HCT116 (cell line): ENCODE data around the gene RPS6KA6. TPM values are rescaled to one million over a fixed set of nuclear protein-coding genes. Genes with fewer than 3 reads are reported as not detected.

ENCODE experiments used
- ATAC-seq: fragments of 200-7000 bp; cut with Tn5 transposase; 2 replicates; pipeline ENCODE4 v1.9.1; 2020; ENCODE audit warnings: mild to moderate bottlenecking, moderate library complexity
- BruUV-seq: library from RNA; stranded (reverse); fragments of 400-500 nt; replicated peaks from 2 replicates; lab custom pipeline; 2021; lab: Mats Ljungman, UMichigan
- CTCF ChIA-PET: fragments of 300-600 bp; sonication (Branson Sonifier 250); formaldehyde crosslinking; loops from one replicate; lab custom pipeline; 2021; ENCODE audit warnings: antibody characterized with exemption; lab: Charles Lee
- POLR2A ChIA-PET: fragments of 300-600, 350-600 bp; sonication (Branson Sonifier 250); formaldehyde crosslinking; loops from one replicate; lab custom pipeline; 2021; ENCODE audit warnings: antibody characterized with exemption; lab: Charles Lee
- RAD21 ChIA-PET, 2 experiments: fragments of 300-600 bp; sonication (Branson Sonifier 250); formaldehyde crosslinking; loops; one replicate each; lab custom pipeline; 2023; ENCODE audit warnings: low total read pairs in 2 of 2; ENCODE audit not compliant: uncharacterized antibody in 2 of 2, unreplicated experiment in 2 of 2, low non-redundant PET in 1 of 2; lab: Charles Lee
- DNase-seq: peaks from one replicate; pipeline ENCODE4 v3.0.0-alpha.2; 2010; ENCODE audit warnings: low read depth, low spot score
- H2AFZ ChIP-seq: fragments of 200-600 bp; shearing (Covaris generic), sonication (generic); 2 replicates; pipeline ENCODE4 v1.6.1; 2017; ENCODE audit warnings: low read depth, mixed run types, mixed read lengths, antibody characterized with exemption, low read length; ENCODE audit not compliant: poor library complexity, severe bottlenecking
- H3K27ac ChIP-seq: 2 replicates; pipeline ENCODE4 v1.5.1; 2012; ENCODE audit warnings: low read depth, low read length
- H3K27me3 ChIP-seq: fragments of 200-600 bp; sonication (generic); 2 replicates; pipeline ENCODE4 v1.6.1; 2016; ENCODE audit warnings: mixed run types, low read length, mixed read lengths; ENCODE audit not compliant: insufficient read depth
- H3K36me3 ChIP-seq, 2 experiments: fragments of 200-500 bp in 1 of 2; fragments of 200-600 bp in 1 of 2; sonication (Bioruptor generic) in 1 of 2; sonication (generic) in 1 of 2; 2 replicates each; pipeline versions ENCODE4 v1.5.1 to v1.6.1; 2014 to 2016; ENCODE audit warnings: low read length in 2 of 2, inconsistent platforms in 1 of 2, mixed read lengths in 1 of 2, mixed run types in 1 of 2; ENCODE audit not compliant: insufficient read depth in 2 of 2, control insufficient read depth in 1 of 2
- H3K4me1 ChIP-seq, 2 experiments: fragments of 200-600 bp in 1 of 2; sonication (generic) in 1 of 2; 2 replicates each; pipeline versions ENCODE4 v1.5.1 to v1.6.1; 2012 to 2017; ENCODE audit warnings: low read length in 2 of 2, inconsistent platforms in 1 of 2, mild to moderate bottlenecking in 1 of 2, mixed read lengths in 1 of 2, mixed run types in 1 of 2, moderate library complexity in 1 of 2; ENCODE audit not compliant: insufficient read depth in 2 of 2, control insufficient read depth in 1 of 2
- H3K4me2 ChIP-seq: fragments of 200-600 bp; sonication (generic); 2 replicates; pipeline ENCODE4 v1.6.1; 2017; ENCODE audit warnings: mixed run types, low read length, mixed read lengths
- H3K4me3 ChIP-seq, 2 experiments: fragments of 200-600 bp in 1 of 2; sonication (generic) in 1 of 2; replicated peaks in 1 of 2; 2 replicates each; pipeline ENCODE4 v1.5.1; 2011 to 2016; ENCODE audit warnings: low read length in 2 of 2, control low read depth in 1 of 2, low read depth in 1 of 2, mild to moderate bottlenecking in 1 of 2, mixed read lengths in 1 of 2, mixed run types in 1 of 2
- H3K79me2 ChIP-seq: fragments of 200-600 bp; sonication (generic); 2 replicates; pipeline ENCODE4 v1.6.1; 2017; ENCODE audit warnings: mild to moderate bottlenecking, mixed run types, low read length, moderate library complexity, mixed read lengths; ENCODE audit not compliant: insufficient read depth
- H3K9ac ChIP-seq: fragments of 200-600 bp; sonication (generic); 2 replicates; pipeline ENCODE4 v1.6.1; 2016; ENCODE audit warnings: low read length, mixed read lengths
- H3K9me2 ChIP-seq: fragments of 200-600 bp; sonication (generic), shearing (Covaris generic); 2 replicates; pipeline ENCODE4 v1.6.1; 2017; ENCODE audit warnings: mixed run types, mild to moderate bottlenecking, moderate library complexity; ENCODE audit not compliant: insufficient read depth
- H3K9me3 ChIP-seq, 2 experiments: fragments of 200-500 bp in 1 of 2; fragments of 200-600 bp in 1 of 2; sonication (Bioruptor generic) in 1 of 2; sonication (generic) in 1 of 2; 2 replicates each; pipeline ENCODE4 v1.6.1; 2014 to 2017; ENCODE audit warnings: low read length in 2 of 2, mixed read lengths in 2 of 2, inconsistent platforms in 1 of 2, low read depth in 1 of 2, mild to moderate bottlenecking in 1 of 2, mixed run types in 1 of 2, moderate library complexity in 1 of 2; ENCODE audit not compliant: control insufficient read depth in 1 of 2, insufficient read depth in 1 of 2
- H4K20me1 ChIP-seq: fragments of 200-600 bp; sonication (generic), shearing (Covaris generic); 2 replicates; pipeline ENCODE4 v1.6.1; 2017; ENCODE audit warnings: mixed run types, mild to moderate bottlenecking, moderate library complexity; ENCODE audit not compliant: insufficient read depth
- EGR1 ChIP-seq: IDR thresholded peaks from 2 replicates; pipeline ENCODE4 v1.6.1; 2012; ENCODE audit warnings: low read depth
- RAD21 ChIP-seq: IDR thresholded peaks from 2 replicates; pipeline ENCODE4 v1.6.1; 2012; ENCODE audit warnings: low read depth, mild to moderate bottlenecking
- SIN3A ChIP-seq: IDR thresholded peaks from 2 replicates; pipeline ENCODE4 v1.6.1; 2012; ENCODE audit warnings: low read depth
- YY1 ChIP-seq: IDR thresholded peaks from 2 replicates; pipeline ENCODE4 v1.6.1; 2011; ENCODE audit warnings: low read length, low read depth, moderate library complexity, mild to moderate bottlenecking; ENCODE audit not compliant: insufficient replicate concordance; ENCODE audit errors: extremely low read depth
- ZBTB33 ChIP-seq: IDR thresholded peaks from 2 replicates; pipeline ENCODE4 v1.6.1; 2011; ENCODE audit warnings: mild to moderate bottlenecking, low read length, moderate library complexity; ENCODE audit not compliant: insufficient replicate concordance; ENCODE audit errors: extremely low read depth
- ZFX ChIP-seq: fragments of 450-650 bp; IDR thresholded peaks from 2 replicates; pipeline ENCODE4 v1.6.1; 2017
- ZNF274 ChIP-seq: fragments of 200-500 bp; sonication (Bioruptor generic); IDR thresholded peaks from 2 replicates; pipeline ENCODE4 v1.6.1; 2014; ENCODE audit warnings: mild to moderate bottlenecking, low read depth, low read length, inconsistent platforms
- intact Hi-C: fragments of 100-400 bp; cut with micrococcal nuclease; formaldehyde crosslinking; loops from 2 replicates; pipeline ENCODE4 v1.10.0; 2022
- total RNA-seq: library from RNA; stranded (reverse); gene quantifications from one replicate; pipeline ENCODE4 v1.2.1, GENCODE V29; 2021; ENCODE audit not compliant: unreplicated experiment
- TF ChIP-seq, protein P1 (sequence below): IDR thresholded peaks from 2 replicates; pipeline ENCODE4 v1.6.1; 2012; ENCODE audit warnings: low read depth
- TF ChIP-seq, protein P2 (sequence below): IDR thresholded peaks from 2 replicates; pipeline ENCODE4 v1.6.1; 2012

Gene RPS6KA6
- total RNA-seq, 1 experiment from 2014 or later: not detected

- ATAC-seq: no peak
- no peak overlapping the region for H3K4me2 ChIP-seq
- H3K27ac ChIP-seq: no peak overlapping the region
- no peaks in the 10 kb centered on the region for H3K79me2 ChIP-seq
- CTCF ChIA-PET: no interaction called here
- H3K4me3 ChIP-seq: no peak overlapping the region
- no peak overlapping the region for H3K9ac ChIP-seq
- H3K36me3 ChIP-seq: no peaks in the 10 kb centered on the region
- no peaks in the 10 kb centered on the region for H3K9me2 ChIP-seq
- POLR2A ChIA-PET: no interaction called here
- BruUV-seq: no TSS peak
- intact Hi-C loops: no loop called here
- H2AFZ ChIP-seq: no peak overlapping the region
- no peaks in the 10 kb centered on the region for H3K4me1 ChIP-seq
- H3K27me3 ChIP-seq: no peaks in the 10 kb centered on the region
- RAD21 ChIA-PET: no interaction called here
- TF ChIP-seq SIN3A (no peak), EGR1 (no peak), ZFX (no peak), ZNF274 (no peak), YY1 (no peak), ZBTB33 (no peak), RAD21 (no peak)
- TF ChIP-seq, protein P1, sequence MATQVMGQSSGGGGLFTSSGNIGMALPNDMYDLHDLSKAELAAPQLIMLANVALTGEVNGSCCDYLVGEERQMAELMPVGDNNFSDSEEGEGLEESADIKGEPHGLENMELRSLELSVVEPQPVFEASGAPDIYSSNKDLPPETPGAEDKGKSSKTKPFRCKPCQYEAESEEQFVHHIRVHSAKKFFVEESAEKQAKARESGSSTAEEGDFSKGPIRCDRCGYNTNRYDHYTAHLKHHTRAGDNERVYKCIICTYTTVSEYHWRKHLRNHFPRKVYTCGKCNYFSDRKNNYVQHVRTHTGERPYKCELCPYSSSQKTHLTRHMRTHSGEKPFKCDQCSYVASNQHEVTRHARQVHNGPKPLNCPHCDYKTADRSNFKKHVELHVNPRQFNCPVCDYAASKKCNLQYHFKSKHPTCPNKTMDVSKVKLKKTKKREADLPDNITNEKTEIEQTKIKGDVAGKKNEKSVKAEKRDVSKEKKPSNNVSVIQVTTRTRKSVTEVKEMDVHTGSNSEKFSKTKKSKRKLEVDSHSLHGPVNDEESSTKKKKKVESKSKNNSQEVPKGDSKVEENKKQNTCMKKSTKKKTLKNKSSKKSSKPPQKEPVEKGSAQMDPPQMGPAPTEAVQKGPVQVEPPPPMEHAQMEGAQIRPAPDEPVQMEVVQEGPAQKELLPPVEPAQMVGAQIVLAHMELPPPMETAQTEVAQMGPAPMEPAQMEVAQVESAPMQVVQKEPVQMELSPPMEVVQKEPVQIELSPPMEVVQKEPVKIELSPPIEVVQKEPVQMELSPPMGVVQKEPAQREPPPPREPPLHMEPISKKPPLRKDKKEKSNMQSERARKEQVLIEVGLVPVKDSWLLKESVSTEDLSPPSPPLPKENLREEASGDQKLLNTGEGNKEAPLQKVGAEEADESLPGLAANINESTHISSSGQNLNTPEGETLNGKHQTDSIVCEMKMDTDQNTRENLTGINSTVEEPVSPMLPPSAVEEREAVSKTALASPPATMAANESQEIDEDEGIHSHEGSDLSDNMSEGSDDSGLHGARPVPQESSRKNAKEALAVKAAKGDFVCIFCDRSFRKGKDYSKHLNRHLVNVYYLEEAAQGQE: no peak
- TF ChIP-seq, protein P2, sequence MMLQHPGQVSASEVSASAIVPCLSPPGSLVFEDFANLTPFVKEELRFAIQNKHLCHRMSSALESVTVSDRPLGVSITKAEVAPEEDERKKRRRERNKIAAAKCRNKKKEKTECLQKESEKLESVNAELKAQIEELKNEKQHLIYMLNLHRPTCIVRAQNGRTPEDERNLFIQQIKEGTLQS: no peak
- TF ChIP-seq, all 23 proteins: peak for 0
- DNase-seq: no peak
- no peaks in the 10 kb centered on the region for H3K9me3 ChIP-seq
- H4K20me1 ChIP-seq: no peaks in the 10 kb centered on the region
Observed at GRCh38 chrX:84223261-84223660, 35.3 kb upstream of the RPS6KA6 start.
